HG03520 (cell line): Measurements from ENCODE around the gene HOXA3.

Source experiments
- ATAC-seq: cut with Tn5 transposase; IDR thresholded peaks from one replicate; pipeline ENCODE4 v1.9.1; 2021; ENCODE audit warnings: mild to moderate bottlenecking, moderate library complexity; ENCODE audit not compliant: unreplicated experiment

HOXA3 gene

DNA sequence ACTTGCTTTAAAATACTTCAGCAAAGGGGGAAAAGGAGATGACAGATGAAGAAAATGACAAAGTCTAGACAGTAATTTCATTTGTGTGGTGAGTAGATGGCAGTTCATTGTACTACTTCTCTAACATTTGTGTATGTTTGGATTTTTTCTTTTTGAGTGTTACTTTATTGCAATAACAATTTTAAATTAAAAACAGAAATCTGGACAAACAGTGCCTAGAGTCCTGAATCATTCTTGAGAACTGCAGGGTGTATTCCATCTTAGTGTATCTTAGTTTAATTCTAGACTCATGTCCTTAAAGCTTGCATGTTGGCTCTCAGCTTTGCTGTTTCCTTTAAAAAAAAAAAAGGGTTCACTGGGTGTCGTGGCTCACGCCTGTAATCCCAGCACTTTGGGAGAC lies 87.7 kb downstream of the HOXA3 start:
- ATAC-seq = no peak

GRCh38 chr7:27064159-27064558 lies 88.2 kb downstream of the HOXA3 start:
- no peak for ATAC-seq

DNA sequence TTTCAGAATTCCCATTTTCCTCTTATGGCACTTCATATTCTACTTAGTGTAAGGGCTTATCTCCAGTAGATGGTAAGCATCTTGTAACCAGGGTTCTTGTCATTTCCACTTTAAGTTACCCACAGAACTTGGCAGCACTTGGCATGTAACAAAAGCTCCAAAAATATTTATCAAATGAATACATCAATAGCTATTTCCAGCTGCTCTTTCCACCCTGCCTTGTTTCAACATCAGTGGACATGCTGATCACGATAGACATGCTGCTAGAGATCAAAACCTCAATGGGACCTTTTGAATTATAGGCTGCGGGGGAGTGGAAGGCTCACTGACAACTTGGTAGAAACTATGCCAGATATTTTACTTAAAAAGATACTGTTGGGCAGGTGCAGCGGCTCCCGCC lies 89.4 kb downstream of the HOXA3 start:
- ATAC-seq = no peak
